Umbilical cord (tissue), 2 donors: ENCODE measurements around the gene NECTIN4. TPM values are rescaled to one million over a fixed set of nuclear protein-coding genes. Genes with fewer than 3 reads are reported as not detected.
"Not testable (repeated sequence)": the region's sequence is repeated elsewhere in the genome, so short reads cannot be mapped to it uniquely, and the experiment has no call there.

Source experiments
- DNase-seq: peaks from one replicate; pipeline ENCODE4 v3.0.0-alpha.2; 2015; ENCODE audit warnings: low spot score
- total RNA-seq: library from RNA; depleted of rRNA; stranded (reverse); fragments of >200 nt; gene quantifications from one replicate; pipeline ENCODE4 v1.2.3, GENCODE V29; 2014; ENCODE audit warnings: low replicate concordance; ENCODE audit not compliant: insufficient read depth

NECTIN4 gene
- total RNA-seq, 1 donor from 2014 or later, result 6.3 TPM

- DNase-seq, result peak; percentile 84
These were observed 6.2 kb downstream of the NECTIN4 start for GRCh38 chr1:161082996-161083747.

- no peak for DNase-seq
These were observed 6.9 kb downstream of the NECTIN4 start for GRCh38 chr1:161082483-161082882.

GRCh38 chr1:161081519-161081918 is 7.8 kb downstream of the NECTIN4 start:
- no peak for DNase-seq

GRCh38 chr1:161080441-161081405 is 8.6 kb downstream of the NECTIN4 start:
- no peak for DNase-seq

- no peak for DNase-seq
These were observed 9.8 kb downstream of the NECTIN4 start for GRCh38 chr1:161079436-161080110.

GRCh38 chr1:161077426-161077825 is 11.9 kb downstream of the NECTIN4 start:
- no peak for DNase-seq

- DNase-seq, result no peak
These were observed 12.9 kb downstream of the NECTIN4 start for GRCh38 chr1:161076410-161076809.

GRCh38 chr1:161074676-161075368 is 14.5 kb downstream of the NECTIN4 start:
- peak; percentile 54 for DNase-seq

- DNase-seq, result no peak
These were observed 15.8 kb downstream of the NECTIN4 start for GRCh38 chr1:161073474-161074121.

GRCh38 chr1:161072751-161073449 is 16.5 kb downstream of the NECTIN4 start:
- DNase-seq, result no peak

- peak; percentile 70 for DNase-seq
These were observed 17.4 kb downstream of the NECTIN4 start for GRCh38 chr1:161071886-161072371.

GRCh38 chr1:161070761-161071160 is 18.6 kb downstream of the NECTIN4 start:
- DNase-seq, result no peak

- peak; percentile 33 for DNase-seq
These were observed 19.6 kb downstream of the NECTIN4 start, which contains the start of gene ARHGAP30 for GRCh38 chr1:161069731-161070270. Gene ARHGAP30 (minus strand): TSS chr1:161069891. CDS start chr1:161069624, 267 bp downstream.

- DNase-seq, result no peak
These were observed 20.1 kb downstream of the NECTIN4 start for GRCh38 chr1:161069241-161069640.

- DNase-seq, result peak; percentile 55
These were observed 20.8 kb downstream of the NECTIN4 start for GRCh38 chr1:161068306-161069234.

- DNase-seq, result no peak
These were observed 22.7 kb downstream of the NECTIN4 start for GRCh38 chr1:161066694-161067093.

GRCh38 chr1:161065681-161066080 is 23.7 kb downstream of the NECTIN4 start:
- not testable (repeated sequence) for DNase-seq

GRCh38 chr1:161063936-161064335 is 25.4 kb downstream of the NECTIN4 start:
- DNase-seq, result not testable (repeated sequence)
